ENCODE measurements around the gene ZNF157.

Gene ZNF157

GRCh38 chrX:47446971-47447370 lies 76.6 kb downstream of the ZNF157 start:
- no peak for DNase-seq (ENCODE audit: low spot score)

GRCh38 chrX:47447607-47448006 lies 77.2 kb downstream of the ZNF157 start:
- DNase-seq (ENCODE audit: low spot score): no peak

GRCh38 chrX:47448165-47448806 lies 77.9 kb downstream of the ZNF157 start:
- no peak for DNase-seq (ENCODE audit: low spot score)

GRCh38 chrX:47452112-47452511 lies 81.7 kb downstream of the ZNF157 start:
- no peak for DNase-seq (ENCODE audit: low spot score)

GRCh38 chrX:47456080-47456479 lies 85.7 kb downstream of the ZNF157 start:
- peak; percentile 11 for DNase-seq (ENCODE audit: low spot score)

- DNase-seq (ENCODE audit: low spot score): no peak
These were observed 88.2 kb downstream of the ZNF157 start for GRCh38 chrX:47458528-47458927.

- DNase-seq (ENCODE audit: low spot score): no peak
These were observed 90.2 kb downstream of the ZNF157 start for GRCh38 chrX:47460561-47460960.

Measured in cerebellar cortex (tissue), 1 donor.